ENCODE results near the gene SNTG2.

Gene SNTG2

DNA sequence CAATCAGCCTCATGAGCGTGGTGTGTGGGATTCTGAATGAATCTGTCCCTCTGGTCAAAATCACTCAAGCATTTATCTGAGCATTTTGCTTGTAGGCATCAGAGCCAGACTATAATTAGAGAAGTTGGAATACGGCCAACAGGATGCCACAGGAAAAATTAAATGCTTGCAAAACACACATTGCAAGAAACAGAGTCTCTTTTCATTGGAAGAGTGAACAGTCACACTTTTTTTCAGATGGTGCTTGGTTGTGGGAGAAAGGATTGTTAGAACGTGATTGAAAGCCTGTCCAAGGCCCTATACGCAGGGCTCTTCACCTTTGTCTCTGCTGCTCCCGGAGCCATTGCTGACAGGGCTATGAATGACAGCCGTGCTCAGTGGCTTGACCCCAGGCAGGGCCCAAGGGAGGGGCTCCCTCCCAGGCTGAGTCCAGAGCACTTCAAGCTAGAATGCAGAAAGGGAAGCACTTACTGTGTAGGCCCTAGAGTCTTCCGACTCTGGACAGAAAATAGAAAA lies 59.8 kb downstream of the SNTG2 start:
- no peak for DNase-seq

DNA sequence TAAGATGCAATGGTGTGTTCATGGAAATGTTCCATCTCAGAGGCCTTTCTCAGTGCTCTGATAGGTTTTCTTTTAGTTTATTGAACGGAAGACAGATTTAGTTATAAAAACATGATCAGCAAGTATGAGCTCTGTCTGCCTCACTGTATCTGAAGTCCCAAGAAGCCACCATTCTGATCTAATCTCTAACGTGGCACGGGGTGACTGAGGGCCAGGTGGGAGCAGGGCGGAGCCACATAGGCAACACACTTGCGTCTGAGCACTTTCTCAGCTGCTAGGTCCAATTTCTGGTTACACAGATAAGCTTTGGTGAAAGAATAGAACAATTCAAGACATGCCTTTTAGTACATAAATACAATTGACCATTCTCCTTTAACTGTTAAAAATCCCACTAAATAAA lies 60.4 kb downstream of the SNTG2 start:
- DNase-seq, result no peak

DNA sequence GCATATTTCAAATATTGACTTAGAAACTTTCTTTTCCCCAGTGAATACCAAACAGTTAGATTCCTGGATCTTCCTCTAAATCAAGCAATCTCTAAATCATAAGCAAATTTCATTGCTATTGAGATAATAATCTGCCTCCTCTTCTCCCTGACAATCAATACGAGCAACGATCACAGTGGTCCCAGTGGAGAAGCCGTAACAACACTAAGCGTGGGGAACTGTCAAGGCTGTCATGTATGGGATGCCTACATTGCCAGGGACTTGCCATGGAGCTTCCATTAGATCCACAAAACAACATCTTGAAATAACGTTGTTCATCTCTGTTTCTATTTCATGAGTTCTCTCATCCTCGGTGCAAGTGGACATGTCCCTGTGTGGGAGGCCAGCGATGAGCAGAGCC lies 61.3 kb downstream of the SNTG2 start:
- no peak for DNase-seq

DNA sequence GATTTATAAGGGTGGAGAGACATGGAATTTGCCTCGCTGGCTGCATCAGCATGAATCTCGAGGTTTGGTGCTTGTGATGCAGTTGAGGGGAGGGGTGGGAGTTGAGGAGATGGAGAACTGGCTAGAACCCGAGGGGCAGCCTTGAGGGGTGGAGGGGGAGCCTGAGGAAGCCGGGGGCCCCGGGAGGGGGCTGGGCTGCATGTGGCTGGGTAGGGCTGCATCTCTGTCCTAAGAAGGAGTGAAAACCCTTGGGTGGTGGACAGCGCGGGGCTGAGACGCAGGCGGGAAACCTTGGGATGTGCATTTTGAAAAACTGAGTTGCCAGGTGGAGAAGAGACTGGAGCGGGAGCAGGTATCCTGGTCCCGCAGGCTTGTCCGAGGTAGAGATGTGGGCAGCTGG lies 64.2 kb downstream of the SNTG2 start:
- DNase-seq, result no peak

DNA sequence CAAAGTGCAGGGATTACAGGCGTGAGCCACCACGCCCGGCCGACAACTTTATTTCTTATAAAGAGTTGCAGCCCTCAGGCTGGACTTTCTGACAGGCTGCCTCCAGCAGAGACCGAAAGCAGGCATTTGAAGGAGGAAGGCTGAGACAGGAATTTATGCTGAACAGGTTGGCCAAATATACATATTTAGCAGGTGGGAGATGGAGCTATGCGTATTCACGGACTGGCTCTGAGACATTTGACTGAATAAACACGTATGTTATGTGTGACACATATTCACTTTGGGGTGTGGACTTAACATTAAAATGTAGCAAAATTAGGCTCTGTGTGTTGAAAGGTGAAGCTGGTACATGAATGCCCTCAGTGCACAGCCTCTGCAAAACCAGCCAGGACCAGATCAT lies 65.9 kb downstream of the SNTG2 start:
- no peak for DNase-seq

DNA sequence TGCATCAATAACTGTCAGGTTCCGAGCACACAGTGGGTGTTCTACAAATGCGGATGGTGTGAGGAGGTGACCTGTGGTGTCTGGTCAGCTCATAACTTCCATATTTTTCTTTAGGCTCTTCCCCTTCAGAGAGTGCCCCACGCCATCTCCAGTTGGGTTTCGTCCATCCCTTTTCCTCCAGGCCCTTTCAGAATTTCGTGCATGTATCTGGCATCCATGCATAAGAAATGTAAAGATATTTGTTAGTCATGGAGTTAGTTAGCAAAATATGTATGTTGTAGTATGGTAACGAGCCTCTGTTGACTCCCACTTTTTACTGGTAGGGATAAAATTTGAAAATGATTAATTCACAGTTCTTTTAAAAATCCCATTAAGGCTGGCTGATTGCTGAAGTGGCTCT lies 67.2 kb downstream of the SNTG2 start:
- no peak for DNase-seq

DNA sequence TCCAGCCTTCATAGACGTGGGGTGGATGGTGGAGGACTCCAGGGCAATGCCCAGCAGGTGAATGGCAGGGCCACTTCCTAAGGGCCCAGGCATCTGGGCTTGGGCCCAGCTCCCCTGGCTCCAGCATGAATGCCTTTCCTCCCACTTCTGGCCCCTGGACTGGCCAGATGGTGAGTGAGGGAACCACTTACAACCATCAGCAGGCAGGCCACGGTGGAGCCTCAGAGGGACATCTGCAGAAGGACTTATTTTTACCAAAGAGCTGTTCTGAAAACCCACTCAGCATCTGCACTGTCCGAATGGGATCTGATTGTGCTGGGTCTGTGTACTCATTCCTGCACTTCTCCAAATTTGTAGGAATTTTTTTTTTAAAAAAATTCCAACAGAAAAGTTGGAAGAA lies 69.6 kb downstream of the SNTG2 start:
- no peak for DNase-seq

DNA sequence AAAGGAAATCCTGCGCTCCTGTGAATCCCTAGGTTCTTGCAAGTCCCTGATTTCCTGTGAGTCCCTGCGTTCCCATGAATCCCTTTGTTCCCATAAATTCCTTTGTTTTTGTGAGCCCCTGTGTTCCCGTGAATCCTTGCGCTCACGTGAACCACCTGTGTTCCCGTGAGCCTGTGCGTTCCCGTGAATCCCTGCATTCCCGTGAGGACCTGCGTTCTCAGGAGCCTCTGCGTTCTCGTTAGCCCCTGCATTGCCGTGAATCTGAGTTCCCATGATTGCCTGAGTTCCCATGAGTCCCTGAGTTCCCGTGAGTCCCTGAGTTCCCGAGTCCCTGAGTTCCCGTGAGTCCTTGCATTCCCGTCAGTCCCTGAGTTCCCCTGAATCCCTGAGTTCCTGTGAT lies 71.5 kb downstream of the SNTG2 start:
- DNase-seq, result no peak

DNA sequence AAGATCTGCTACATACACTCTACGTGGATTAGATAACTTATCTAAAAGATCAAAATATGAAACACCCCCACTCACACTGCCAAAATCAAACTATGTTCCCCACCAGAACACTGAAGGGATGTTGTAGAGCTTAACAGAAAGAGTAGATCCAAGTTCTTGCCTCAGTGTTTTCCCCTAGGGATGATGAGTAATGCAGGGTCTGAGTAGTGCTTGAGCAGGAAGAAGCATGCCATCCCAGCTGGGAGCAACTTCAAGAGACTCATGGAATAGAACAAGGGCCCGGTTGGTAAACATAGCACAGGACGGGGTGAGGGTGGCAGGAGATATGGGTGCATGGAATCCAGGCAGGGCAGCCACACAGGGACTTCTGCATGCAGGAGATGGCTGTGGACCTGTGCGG lies 74.3 kb downstream of the SNTG2 start:
- no peak for DNase-seq

DNA sequence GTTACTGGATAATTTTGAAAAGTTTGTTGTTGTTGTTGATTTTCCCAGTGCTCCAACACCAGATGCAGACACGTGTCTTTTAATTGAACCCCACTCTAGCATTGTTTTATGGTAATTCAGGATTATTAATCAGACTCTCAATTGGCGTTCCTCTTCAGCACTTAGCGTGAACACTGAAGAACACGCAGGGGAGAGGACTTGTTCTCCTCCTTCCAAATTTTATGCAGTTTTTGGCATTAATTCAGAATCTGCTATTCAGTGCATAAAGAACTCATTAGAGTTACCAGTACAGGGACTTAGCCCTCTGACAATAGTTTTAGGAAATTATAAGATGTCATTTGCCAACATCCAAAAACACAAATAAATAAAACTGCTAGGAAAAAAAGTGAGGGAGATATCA lies 75.5 kb downstream of the SNTG2 start:
- no peak for DNase-seq

DNA sequence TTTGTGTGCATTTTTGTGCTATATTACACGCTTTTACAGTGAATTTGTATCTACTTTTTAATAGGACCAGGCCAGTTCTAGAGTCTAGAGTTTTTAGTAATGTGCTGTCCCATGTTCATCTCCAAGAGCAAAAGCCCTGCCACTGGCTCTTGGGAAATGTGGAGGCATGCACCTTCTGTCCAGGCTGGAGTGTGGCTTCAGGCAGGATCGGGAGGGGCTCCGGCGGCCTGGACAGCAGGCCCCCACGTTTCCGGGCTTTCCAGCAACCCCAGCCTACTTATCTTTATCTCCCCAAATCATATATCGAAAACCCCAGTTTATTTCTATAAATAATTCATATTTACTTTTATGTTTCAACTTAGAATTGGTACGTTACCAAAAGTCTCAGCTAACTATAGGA lies 78.2 kb downstream of the SNTG2 start:
- no peak for DNase-seq

DNA sequence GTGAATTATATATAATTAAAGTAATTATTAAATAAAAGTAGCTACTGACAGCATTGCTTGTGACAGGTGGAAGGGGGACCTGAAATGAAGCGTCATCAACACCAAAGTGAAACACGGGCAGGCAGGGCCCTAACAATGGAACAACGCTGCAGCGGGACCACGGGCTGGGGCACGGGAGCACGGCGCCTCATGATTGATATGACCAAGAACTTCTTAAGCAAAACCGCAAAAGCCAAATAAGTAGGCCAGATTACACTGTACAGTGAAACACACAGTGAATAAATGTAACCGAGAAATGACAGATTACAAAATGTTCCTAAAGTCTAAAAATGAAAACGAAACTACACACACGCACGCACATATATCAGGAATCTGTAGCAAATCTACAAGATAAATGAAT lies 81.4 kb downstream of the SNTG2 start:
- no peak for DNase-seq

DNA sequence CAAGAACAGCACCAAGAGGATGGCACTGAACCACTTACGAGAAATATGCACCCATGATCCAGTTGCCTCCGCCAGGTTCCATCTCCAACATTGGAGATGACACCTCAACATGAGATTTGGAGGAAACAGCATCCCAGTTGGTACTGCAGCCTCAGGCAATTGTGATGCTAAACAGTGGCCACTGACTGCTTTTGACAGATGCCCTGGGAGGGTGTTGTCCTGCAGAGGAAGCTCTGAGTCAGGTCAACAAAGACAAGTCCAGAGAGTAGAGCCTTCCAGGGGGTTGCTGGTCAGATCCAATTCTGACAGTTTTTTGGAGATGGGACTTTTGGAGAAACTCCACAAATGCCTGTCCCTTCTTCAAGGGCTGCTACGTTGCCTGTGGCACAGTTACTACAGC lies 82.4 kb downstream of the SNTG2 start:
- no peak for DNase-seq

DNA sequence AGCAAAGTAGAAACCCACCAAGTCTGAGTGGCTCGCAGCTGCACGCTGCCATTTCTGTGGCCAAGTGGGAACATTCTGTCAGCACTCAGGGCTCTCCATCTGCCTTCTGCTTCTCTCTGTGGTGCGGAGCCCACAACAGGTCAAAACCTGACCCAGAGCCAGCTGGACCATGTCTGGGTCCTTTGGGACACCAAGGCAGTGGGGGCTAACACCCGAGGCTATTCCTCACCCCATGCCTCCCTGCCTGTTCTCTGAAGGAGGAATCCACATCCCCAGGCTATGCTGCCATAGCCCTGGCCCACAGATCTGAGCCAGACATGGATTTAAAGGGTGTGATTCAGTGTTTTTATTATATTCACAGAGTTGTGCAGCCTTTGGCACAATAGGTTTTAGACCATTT lies 86.4 kb downstream of the SNTG2 start:
- no peak for DNase-seq

DNA sequence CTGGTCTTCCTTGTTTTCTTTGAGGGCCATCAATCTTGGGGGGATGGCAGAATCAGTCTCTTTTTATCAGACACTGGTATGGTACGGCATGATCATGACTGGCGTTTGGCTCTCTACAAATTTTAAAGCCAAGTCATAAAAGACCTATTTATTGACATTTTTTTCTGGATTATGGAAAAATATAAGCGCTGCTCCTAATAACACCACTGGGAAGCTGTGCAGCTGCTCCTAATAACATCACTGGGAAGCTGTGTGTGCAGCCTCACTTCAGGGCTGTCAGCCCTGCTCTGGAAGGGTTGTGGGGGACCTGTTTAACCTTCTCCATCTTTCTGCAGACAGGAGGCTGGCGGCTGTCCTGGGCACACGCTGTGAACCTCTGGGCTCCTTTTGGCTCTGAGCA lies 88.9 kb downstream of the SNTG2 start:
- no peak for DNase-seq

DNA sequence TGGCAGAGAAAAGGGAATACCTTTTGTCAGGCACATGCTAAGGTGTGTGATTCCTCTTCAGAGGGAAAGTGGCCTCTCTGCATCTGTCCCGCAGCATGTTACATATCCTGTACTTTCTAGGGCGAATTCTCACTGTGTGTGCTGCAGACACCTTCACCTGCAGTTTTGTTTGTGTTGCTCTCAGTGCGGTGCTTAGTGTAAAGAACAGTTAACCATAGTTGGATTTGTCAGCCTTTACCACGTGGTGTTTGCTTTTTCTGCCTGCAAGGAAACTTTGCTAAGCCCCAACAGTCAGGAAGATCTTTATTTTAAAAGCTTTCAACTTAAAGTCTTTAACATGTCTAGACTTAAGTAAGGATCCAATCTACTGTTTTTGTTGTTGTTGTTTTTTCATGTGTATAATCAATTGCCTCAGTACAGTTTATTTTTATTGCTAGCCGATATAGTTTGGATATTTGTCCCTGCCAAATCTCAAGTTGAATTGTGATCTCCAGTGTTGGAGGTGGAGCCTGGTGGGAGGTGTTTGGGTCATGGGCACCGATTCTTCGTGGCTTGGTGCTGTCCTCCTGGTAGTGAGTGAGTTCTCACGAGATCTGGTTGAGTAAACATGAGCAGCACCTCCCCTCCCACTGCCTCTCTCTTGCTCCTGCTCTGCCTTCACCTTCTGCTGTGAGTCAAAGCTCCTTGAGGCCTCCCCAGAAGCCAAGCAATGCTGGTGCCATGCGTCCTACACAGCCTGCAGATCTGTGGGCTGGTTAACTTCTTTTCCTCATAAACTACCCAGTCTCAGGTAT lies 90.6 kb downstream of the SNTG2 start:
- DNase-seq, result no peak

DNA sequence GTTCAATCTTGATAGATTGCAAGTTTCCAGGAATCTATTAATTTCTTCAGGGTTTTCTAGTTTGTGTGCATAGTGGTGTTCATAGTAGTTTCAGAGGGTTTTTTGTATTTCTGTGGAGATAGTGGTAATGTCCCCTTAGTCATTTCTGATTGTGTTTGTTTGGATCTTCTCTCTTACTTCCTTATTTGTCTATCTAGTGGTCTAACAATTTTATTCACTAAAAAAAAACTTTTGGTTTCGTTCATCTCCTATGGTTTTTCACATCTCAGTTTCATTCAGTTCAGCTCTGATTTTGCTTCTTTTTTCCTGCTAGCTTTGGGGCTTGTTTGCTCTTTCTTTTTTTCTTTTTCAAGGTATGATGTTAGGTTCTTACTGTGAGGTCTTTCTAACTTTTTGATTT lies 94.5 kb downstream of the SNTG2 start:
- no peak for DNase-seq

DNA sequence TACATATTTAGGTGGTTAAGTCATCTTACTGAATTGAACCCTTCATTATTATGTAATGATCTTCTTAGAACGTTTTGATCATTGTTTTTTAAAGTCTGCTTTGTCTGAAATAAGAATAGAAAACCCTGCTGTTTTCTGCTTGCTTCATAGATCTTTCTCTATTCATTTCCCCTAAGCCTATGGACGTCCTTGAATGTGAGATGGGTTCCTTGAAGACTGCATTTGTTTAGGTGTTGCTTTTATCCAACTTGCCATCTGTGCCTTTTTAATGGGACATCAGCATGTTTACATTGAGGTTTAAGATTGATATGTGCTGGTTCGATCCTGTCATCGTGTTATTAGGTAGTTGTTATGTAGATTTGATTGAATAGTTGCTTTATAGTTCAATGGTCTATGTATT lies 95.4 kb downstream of the SNTG2 start:
- DNase-seq, result no peak

DNA sequence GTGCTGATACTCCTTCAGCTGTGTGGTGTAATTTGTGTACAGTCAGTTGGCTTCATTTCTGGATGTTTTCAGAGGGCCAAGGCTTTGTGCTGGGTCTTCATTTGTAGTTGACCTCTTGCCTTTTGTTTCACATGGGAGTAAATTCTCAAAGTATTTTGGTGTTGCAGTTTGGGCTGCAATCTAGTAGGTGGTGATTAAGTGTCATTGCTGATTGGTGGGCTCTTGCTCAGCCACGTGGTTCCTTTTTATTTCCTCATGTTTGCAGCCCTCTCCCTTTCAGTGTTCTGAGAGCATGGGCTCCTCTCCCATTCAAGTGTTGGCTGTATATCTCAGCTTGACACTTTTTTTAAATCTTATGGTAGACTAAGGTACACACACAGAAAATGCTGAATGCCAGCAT lies 96.8 kb downstream of the SNTG2 start:
- no peak for DNase-seq

DNA sequence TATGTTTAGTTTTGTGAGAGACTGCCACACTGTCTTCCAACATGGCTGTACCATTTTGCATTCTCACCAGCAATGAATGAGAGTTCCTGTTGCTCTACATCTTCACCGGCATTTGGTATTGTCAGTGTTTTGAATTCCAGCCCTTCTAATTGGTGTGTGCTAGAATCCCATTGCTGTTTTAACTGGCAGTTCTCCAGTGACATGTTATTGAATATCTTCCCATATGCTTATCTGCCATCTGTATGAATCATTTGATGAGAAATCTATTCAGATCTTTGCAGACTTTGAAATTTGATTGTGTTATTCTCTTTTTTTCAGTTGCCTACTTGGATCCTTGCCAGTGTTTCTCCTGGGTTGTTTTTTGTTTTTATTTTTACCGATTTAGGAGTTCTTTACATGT lies 99.0 kb downstream of the SNTG2 start:
- DNase-seq, result no peak

DNA sequence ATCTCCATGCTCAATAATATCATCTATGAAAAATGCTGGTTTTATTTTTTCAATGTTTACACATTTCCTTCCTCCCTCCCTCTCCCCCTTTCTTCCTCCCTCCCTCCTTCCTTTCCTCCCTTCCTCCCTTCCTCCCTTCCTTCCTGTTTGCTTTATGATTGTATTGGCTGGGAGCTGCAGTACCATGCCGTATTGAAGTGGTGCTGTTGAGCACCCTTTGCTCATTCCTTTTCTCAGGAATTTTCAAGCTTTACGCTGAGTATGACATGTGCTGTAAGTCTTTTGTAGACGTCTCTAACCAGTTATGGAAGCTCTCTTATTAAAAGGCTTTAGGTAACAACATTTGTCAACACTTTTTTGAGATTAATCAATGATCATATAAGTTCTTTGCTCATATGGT lies 100.4 kb downstream of the SNTG2 start:
- no peak for DNase-seq

DNA sequence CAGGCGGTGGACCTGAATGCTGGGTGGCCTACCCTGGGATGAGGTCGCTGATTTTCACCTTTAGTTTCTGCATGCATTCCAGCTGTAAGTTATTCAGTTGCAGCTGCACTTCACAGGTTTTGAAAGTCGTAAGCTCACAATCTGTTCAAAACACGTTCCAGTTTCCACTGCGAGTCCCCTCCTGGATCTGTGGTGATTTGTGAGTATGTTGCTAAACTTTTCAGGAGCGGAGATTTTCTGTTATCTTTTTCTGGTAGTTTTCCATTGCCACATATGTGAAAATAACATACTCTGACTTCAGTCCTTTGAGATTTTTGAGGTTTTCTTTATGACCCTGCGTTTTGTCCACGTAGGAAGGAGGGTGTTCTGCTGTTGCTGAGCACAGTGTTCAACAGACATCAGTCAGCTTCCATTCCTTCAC lies 102.1 kb downstream of the SNTG2 start:
- DNase-seq, result no peak

DNA sequence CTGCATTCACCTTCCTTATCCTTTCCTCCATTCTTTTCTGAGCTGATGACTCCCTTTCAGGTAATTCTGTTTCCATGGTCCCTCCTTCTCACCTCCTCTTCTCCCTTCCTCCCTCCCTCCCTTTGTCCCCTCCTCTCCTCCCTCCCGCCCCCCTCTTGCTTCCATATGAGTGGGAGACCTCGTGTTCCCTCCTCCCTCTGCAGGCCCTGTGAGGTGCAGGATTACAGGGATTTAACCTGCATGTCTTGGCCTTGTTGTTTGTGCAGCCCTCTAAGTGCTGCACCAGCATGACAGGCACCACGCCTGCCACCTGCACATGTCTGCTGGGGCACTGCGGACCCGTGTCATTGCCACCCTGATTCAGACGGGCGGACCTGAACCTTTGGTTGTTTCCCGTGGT lies 103.1 kb downstream of the SNTG2 start:
- no peak for DNase-seq

DNA sequence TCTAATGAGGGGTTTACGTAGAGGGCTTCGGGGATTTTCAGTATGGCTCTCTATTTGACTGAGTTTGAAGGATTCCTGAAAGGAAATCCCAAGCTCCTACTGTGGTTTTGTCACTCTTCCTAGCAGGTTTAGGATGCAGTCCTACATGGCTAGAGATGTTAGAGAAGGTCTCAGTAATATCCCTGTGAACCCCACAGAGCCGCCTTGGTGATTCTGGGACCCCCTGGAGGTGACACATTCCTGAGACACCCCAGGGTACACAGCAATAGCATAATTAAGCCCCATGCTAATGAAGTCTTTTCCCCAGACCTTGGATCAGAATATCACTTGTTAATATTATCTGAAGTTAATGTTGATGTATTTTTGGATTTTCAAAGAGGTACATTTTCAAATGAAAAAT lies 103.8 kb downstream of the SNTG2 start:
- DNase-seq, result no peak

DNA sequence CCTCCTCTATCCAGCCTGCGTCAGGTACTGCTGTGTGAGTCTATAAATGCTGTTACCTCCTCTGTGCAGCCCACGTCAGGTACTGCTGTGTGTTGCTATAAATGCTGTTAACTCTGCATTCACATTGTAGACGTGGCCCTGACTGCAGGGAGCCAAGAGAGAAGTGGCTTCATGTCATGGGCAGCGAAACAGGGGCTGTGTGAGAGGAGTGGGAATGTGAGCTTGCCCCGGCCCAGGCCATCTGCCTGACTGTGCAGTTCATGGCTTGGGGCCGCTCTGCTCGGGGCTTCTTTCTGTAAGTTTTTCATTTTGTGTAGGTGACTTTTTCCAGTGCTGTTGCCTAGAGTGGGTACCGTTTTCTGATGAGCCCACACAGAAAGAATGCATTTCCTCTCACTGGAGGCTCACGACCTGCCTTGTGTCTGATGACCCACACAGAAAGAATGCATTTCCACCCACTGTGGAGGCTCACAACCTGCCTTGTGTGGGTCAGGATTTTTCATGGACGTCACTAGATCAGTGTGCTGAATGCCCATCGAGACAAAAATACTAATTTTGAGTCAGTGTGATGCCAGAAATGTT lies 104.5 kb downstream of the SNTG2 start:
- DNase-seq, result no peak

Data from NCI-H1694 (cell line).